ENCODE measurements around the gene NCOA7.

The NCOA7 gene

GRCh38 chr6:125867483-125867942, 76.8 kb downstream of the NCOA7 start:
- no peak overlapping the region for H3K27ac ChIP-seq (ENCODE audit: low read depth, low read length)
- H3K4me1 ChIP-seq (ENCODE audit: insufficient read depth, low read length): peaks cover 22% of the 10 kb centered on the region
- H3K36me3 ChIP-seq (ENCODE audit: insufficient read depth, low read length): no peaks in the 10 kb centered on the region

GRCh38 chr6:125868252-125868651, 77.5 kb downstream of the NCOA7 start:
- Histone ChIP-seq H3K36me3 (ENCODE audit: insufficient read depth, low read length) (no peaks in the 10 kb centered on the region), H3K9ac (ENCODE audit: low read length) (no peak overlapping the region), H3K4me1 (ENCODE audit: insufficient read depth, low read length) (peaks cover 22% of the 10 kb centered on the region), H3K27ac (ENCODE audit: low read depth, low read length) (no peak overlapping the region), H3K27me3 (ENCODE audit: control insufficient read depth in 1 of 2, insufficient read depth in 2 of 2, low read length in 2 of 2) (no peaks in the 10 kb centered on the region), H3K9me3 (ENCODE audit: low read length) (no peaks in the 10 kb centered on the region), H3K4me3 (ENCODE audit: low read depth in 1 of 2, low read length in 2 of 2) (no peak overlapping the region)

More at GRCh38 chr6:125867483-125867942, 76.8 kb downstream of the NCOA7 start:
- Histone ChIP-seq H3K9ac (ENCODE audit: low read length) (no peak overlapping the region), H3K4me3 (ENCODE audit: low read depth in 1 of 2, low read length in 2 of 2) (no peak overlapping the region), H3K27me3 (ENCODE audit: control insufficient read depth in 1 of 2, insufficient read depth in 2 of 2, low read length in 2 of 2) (no peaks in the 10 kb centered on the region), H3K9me3 (ENCODE audit: low read length) (no peaks in the 10 kb centered on the region)

- H3K9ac ChIP-seq (ENCODE audit: low read length): no peak overlapping the region
- no peak overlapping the region for H3K4me3 ChIP-seq (ENCODE audit: low read depth in 1 of 2, low read length in 2 of 2)
- H3K27me3 ChIP-seq (ENCODE audit: control insufficient read depth in 1 of 2, insufficient read depth in 2 of 2, low read length in 2 of 2): no peaks in the 10 kb centered on the region
Observed at GRCh38 chr6:125868678-125869395, 78.1 kb downstream of the NCOA7 start.

GRCh38 chr6:125869427-125869826, 78.7 kb downstream of the NCOA7 start:
- Histone ChIP-seq H3K4me1 (ENCODE audit: insufficient read depth, low read length) (peaks cover 22% of the 10 kb centered on the region), H3K27me3 (ENCODE audit: control insufficient read depth in 1 of 2, insufficient read depth in 2 of 2, low read length in 2 of 2) (no peaks in the 10 kb centered on the region), H3K9ac (ENCODE audit: low read length) (no peak overlapping the region), H3K27ac (ENCODE audit: low read depth, low read length) (no peak overlapping the region), H3K4me3 (ENCODE audit: low read depth in 1 of 2, low read length in 2 of 2) (no peak overlapping the region), H3K36me3 (ENCODE audit: insufficient read depth, low read length) (no peaks in the 10 kb centered on the region), H3K9me3 (ENCODE audit: low read length) (no peaks in the 10 kb centered on the region)

More at GRCh38 chr6:125868678-125869395, 78.1 kb downstream of the NCOA7 start:
- Histone ChIP-seq H3K9me3 (ENCODE audit: low read length) (no peaks in the 10 kb centered on the region), H3K27ac (ENCODE audit: low read depth, low read length) (no peak overlapping the region), H3K36me3 (ENCODE audit: insufficient read depth, low read length) (no peaks in the 10 kb centered on the region), H3K4me1 (ENCODE audit: insufficient read depth, low read length) (peaks cover 22% of the 10 kb centered on the region)

GRCh38 chr6:125871365-125871764, 80.6 kb downstream of the NCOA7 start:
- Histone ChIP-seq H3K9ac (ENCODE audit: low read length) (no peak overlapping the region), H3K36me3 (ENCODE audit: insufficient read depth, low read length) (peaks cover 6% of the 10 kb centered on the region), H3K4me3 (ENCODE audit: low read depth in 1 of 2, low read length in 2 of 2) (no peak overlapping the region), H3K4me1 (ENCODE audit: insufficient read depth, low read length) (peaks cover 22% of the 10 kb centered on the region), H3K27me3 (ENCODE audit: control insufficient read depth in 1 of 2, insufficient read depth in 2 of 2, low read length in 2 of 2) (no peaks in the 10 kb centered on the region), H3K27ac (ENCODE audit: low read depth, low read length) (no peak overlapping the region), H3K9me3 (ENCODE audit: low read length) (no peaks in the 10 kb centered on the region)

GRCh38 chr6:125872259-125872921, 81.6 kb downstream of the NCOA7 start:
- H3K36me3 ChIP-seq (ENCODE audit: insufficient read depth, low read length): peaks cover 6% of the 10 kb centered on the region
- no peak overlapping the region for H3K27ac ChIP-seq (ENCODE audit: low read depth, low read length)
- H3K9ac ChIP-seq (ENCODE audit: low read length): no peak overlapping the region
- peaks cover 22% of the 10 kb centered on the region for H3K4me1 ChIP-seq (ENCODE audit: insufficient read depth, low read length)
- H3K27me3 ChIP-seq (ENCODE audit: control insufficient read depth in 1 of 2, insufficient read depth in 2 of 2, low read length in 2 of 2): no peaks in the 10 kb centered on the region
- no peak overlapping the region for H3K4me3 ChIP-seq (ENCODE audit: low read depth in 1 of 2, low read length in 2 of 2)
- H3K9me3 ChIP-seq (ENCODE audit: low read length): no peaks in the 10 kb centered on the region

- Histone ChIP-seq H3K9me3 (ENCODE audit: low read length) (no peaks in the 10 kb centered on the region), H3K9ac (ENCODE audit: low read length) (no peak overlapping the region), H3K4me3 (ENCODE audit: low read depth in 1 of 2, low read length in 2 of 2) (no peak overlapping the region), H3K36me3 (ENCODE audit: insufficient read depth, low read length) (peaks cover 32% of the 10 kb centered on the region), H3K27me3 (ENCODE audit: control insufficient read depth in 1 of 2, insufficient read depth in 2 of 2, low read length in 2 of 2) (no peaks in the 10 kb centered on the region), H3K27ac (ENCODE audit: low read depth, low read length) (no peak overlapping the region), H3K4me1 (ENCODE audit: insufficient read depth, low read length) (no peaks in the 10 kb centered on the region)
Observed at GRCh38 chr6:125882243-125882642, 91.5 kb downstream of the NCOA7 start.

- Histone ChIP-seq H3K36me3 (ENCODE audit: insufficient read depth, low read length) (peaks cover 29% of the 10 kb centered on the region), H3K9ac (ENCODE audit: low read length) (no peak overlapping the region), H3K4me3 (ENCODE audit: low read depth in 1 of 2, low read length in 2 of 2) (no peak overlapping the region), H3K4me1 (ENCODE audit: insufficient read depth, low read length) (no peaks in the 10 kb centered on the region), H3K27ac (ENCODE audit: low read depth, low read length) (no peak overlapping the region), H3K27me3 (ENCODE audit: control insufficient read depth in 1 of 2, insufficient read depth in 2 of 2, low read length in 2 of 2) (no peaks in the 10 kb centered on the region), H3K9me3 (ENCODE audit: low read length) (no peaks in the 10 kb centered on the region)
Observed at GRCh38 chr6:125884634-125885371, 94.0 kb downstream of the NCOA7 start.

- H3K9ac ChIP-seq (ENCODE audit: low read length): no peak overlapping the region
- H3K27me3 ChIP-seq (ENCODE audit: control insufficient read depth in 1 of 2, insufficient read depth in 2 of 2, low read length in 2 of 2): no peaks in the 10 kb centered on the region
- no peak overlapping the region for H3K4me3 ChIP-seq (ENCODE audit: low read depth in 1 of 2, low read length in 2 of 2)
- H3K36me3 ChIP-seq (ENCODE audit: insufficient read depth, low read length): peaks cover 24% of the 10 kb centered on the region
- H3K4me1 ChIP-seq (ENCODE audit: insufficient read depth, low read length): no peaks in the 10 kb centered on the region
- H3K27ac ChIP-seq (ENCODE audit: low read depth, low read length): no peak overlapping the region
- H3K9me3 ChIP-seq (ENCODE audit: low read length): no peaks in the 10 kb centered on the region
Observed at GRCh38 chr6:125886021-125886420, 95.3 kb downstream of the NCOA7 start.

GRCh38 chr6:125886914-125887313, 96.2 kb downstream of the NCOA7 start:
- no peaks in the 10 kb centered on the region for H3K27me3 ChIP-seq (ENCODE audit: control insufficient read depth in 1 of 2, insufficient read depth in 2 of 2, low read length in 2 of 2)
- no peak overlapping the region for H3K9ac ChIP-seq (ENCODE audit: low read length)
- no peaks in the 10 kb centered on the region for H3K9me3 ChIP-seq (ENCODE audit: low read length)
- no peak overlapping the region for H3K27ac ChIP-seq (ENCODE audit: low read depth, low read length)
- H3K36me3 ChIP-seq (ENCODE audit: insufficient read depth, low read length): peaks cover 15% of the 10 kb centered on the region
- no peak overlapping the region for H3K4me3 ChIP-seq (ENCODE audit: low read depth in 1 of 2, low read length in 2 of 2)
- H3K4me1 ChIP-seq (ENCODE audit: insufficient read depth, low read length): no peaks in the 10 kb centered on the region

GRCh38 chr6:125887372-125887771, 96.6 kb downstream of the NCOA7 start:
- no peaks in the 10 kb centered on the region for H3K9me3 ChIP-seq (ENCODE audit: low read length)
- H3K4me1 ChIP-seq (ENCODE audit: insufficient read depth, low read length): no peaks in the 10 kb centered on the region
- no peak overlapping the region for H3K4me3 ChIP-seq (ENCODE audit: low read depth in 1 of 2, low read length in 2 of 2)
- peaks cover 15% of the 10 kb centered on the region for H3K36me3 ChIP-seq (ENCODE audit: insufficient read depth, low read length)
- no peak overlapping the region for H3K9ac ChIP-seq (ENCODE audit: low read length)
- no peaks in the 10 kb centered on the region for H3K27me3 ChIP-seq (ENCODE audit: control insufficient read depth in 1 of 2, insufficient read depth in 2 of 2, low read length in 2 of 2)
- no peak overlapping the region for H3K27ac ChIP-seq (ENCODE audit: low read depth, low read length)
